ENCODE data around the gene CDC37L1.

DNA sequence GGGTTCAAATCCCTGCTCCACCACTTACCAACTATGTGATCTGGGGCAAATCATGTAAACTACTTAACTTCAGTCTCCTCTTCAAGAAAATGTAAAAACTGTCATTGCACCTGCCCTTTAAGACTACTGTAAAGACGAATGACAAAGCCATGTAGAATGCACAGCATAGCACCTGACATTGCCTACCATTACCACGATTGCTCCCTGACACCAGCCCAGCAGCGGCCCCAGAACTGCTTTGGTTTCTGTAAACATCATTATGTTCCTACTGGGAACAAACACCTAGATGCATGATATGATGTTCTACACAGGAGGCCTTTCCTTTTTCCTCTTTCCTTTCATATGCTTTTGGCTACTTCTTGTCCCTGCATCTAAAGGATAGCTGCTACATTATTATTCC is 40.4 kb upstream of the CDC37L1 start:
- TF ChIP-seq EZH2phosphoT487 (IDR thresholded peaks at IDR 0.05; ENCODE audit: insufficient read depth, low read depth) (no peak), EZH2 (IDR thresholded peaks at IDR 0.05; ENCODE audit: insufficient read depth, poor library complexity, severe bottlenecking) (no peak)
